ENCODE data around the gene PTGIS. TPM values are rescaled to one million over a fixed set of nuclear protein-coding genes. Genes with fewer than 3 reads are reported as not detected.

Gene PTGIS
- total and polyA plus RNA-seq, 2 of the 4 experiments (the other 2 are of a cell fraction) = 1.6 to 2.6 TPM

- no peak for TF ChIP-seq CTCF (conservative IDR thresholded peaks at IDR 0.05; ENCODE audit: low read depth, low read length)
Measured at GRCh38 chr20:49602345-49603208, 34.6 kb upstream of the PTGIS start (continued).
